OCI-LY7 (cell line): Measurements from ENCODE around the gene SMIM15.

Experiments
- CTCF ChIP-seq: fragments of 200-600 bp; sonication (generic); conservative IDR thresholded peaks from 2 replicates; pipeline ENCODE4 v1.5.1; 2014; ENCODE audit warnings: mild to moderate bottlenecking, antibody characterized with exemption, low read length, moderate library complexity, mixed read lengths
- EZH2phosphoT487 ChIP-seq: fragments of 200-600 bp; sonication (generic); IDR thresholded peaks from 2 replicates; pipeline ENCODE4 v1.6.1; 2018; ENCODE audit warnings: low read depth, borderline replicate concordance, mild to moderate bottlenecking, mixed run types, antibody characterized with exemption, low read length, moderate library complexity, mixed read lengths

- no peak for TF ChIP-seq CTCF
- TF ChIP-seq EZH2phosphoT487, result no peak
Measured at GRCh38 chr5:61177716-61178115, 15.4 kb upstream of the SMIM15 start.
